ENCODE measurements around the gene NGF. TPM values are rescaled to one million over a fixed set of nuclear protein-coding genes. Genes with fewer than 3 reads are reported as not detected.
"Not testable (repeated sequence)": the region's sequence is repeated elsewhere in the genome, so short reads cannot be mapped to it uniquely, and the experiment has no call there.

The NGF gene
- total and polyA plus RNA-seq, 3 donors from 2014 or later: 0.63 to 3.3 (median 1.4) TPM

DNA sequence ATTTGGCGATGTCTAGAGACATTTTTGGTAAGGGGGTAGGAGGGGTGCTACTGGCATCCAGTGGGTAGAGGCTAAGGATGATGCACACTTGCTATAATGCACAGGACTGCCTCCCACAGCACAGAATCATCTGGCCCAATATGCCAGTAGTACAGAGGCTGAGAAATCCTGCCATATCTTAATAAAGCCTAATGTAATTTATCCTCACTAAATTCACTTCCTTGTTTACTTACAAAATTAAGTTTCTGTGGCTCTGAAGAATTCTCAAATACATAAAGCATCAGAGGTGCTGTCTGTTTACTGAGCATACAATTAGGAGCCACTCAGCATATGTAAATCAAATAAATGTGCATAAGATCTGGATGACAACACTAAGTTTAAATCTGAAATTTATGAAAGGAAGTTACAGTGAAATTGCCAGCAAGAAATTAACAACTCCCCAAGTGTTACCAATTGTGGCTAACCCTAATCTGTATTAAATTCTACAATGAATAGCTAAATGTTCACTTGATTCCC is 26.5 kb downstream of the NGF start:
- TF ChIP-seq, protein P1, sequence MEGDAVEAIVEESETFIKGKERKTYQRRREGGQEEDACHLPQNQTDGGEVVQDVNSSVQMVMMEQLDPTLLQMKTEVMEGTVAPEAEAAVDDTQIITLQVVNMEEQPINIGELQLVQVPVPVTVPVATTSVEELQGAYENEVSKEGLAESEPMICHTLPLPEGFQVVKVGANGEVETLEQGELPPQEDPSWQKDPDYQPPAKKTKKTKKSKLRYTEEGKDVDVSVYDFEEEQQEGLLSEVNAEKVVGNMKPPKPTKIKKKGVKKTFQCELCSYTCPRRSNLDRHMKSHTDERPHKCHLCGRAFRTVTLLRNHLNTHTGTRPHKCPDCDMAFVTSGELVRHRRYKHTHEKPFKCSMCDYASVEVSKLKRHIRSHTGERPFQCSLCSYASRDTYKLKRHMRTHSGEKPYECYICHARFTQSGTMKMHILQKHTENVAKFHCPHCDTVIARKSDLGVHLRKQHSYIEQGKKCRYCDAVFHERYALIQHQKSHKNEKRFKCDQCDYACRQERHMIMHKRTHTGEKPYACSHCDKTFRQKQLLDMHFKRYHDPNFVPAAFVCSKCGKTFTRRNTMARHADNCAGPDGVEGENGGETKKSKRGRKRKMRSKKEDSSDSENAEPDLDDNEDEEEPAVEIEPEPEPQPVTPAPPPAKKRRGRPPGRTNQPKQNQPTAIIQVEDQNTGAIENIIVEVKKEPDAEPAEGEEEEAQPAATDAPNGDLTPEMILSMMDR (IDR thresholded peaks at IDR 0.05): no peak
- no peak for TF ChIP-seq POLR2A (IDR thresholded peaks at IDR 0.05)
- Histone ChIP-seq H3K4me1 (peaks cover 11% of the 10 kb centered on the region), H3K27me3 (no peaks in the 10 kb centered on the region), H3K4me3 (no peak overlapping the region), H3K27ac (no peak overlapping the region), H3K9me3 (no peaks in the 10 kb centered on the region), H3K36me3 (ENCODE audit: low read depth, missing control alignments) (no peaks in the 10 kb centered on the region)
- 76 to 96% methylated on average over 1 of the region's 1 CpG for WGBS, 2 donors
- no peak for DNase-seq
- intact Hi-C loops (cut with DNase I; ENCODE audit: low total_unique reads): no loop called here

DNA sequence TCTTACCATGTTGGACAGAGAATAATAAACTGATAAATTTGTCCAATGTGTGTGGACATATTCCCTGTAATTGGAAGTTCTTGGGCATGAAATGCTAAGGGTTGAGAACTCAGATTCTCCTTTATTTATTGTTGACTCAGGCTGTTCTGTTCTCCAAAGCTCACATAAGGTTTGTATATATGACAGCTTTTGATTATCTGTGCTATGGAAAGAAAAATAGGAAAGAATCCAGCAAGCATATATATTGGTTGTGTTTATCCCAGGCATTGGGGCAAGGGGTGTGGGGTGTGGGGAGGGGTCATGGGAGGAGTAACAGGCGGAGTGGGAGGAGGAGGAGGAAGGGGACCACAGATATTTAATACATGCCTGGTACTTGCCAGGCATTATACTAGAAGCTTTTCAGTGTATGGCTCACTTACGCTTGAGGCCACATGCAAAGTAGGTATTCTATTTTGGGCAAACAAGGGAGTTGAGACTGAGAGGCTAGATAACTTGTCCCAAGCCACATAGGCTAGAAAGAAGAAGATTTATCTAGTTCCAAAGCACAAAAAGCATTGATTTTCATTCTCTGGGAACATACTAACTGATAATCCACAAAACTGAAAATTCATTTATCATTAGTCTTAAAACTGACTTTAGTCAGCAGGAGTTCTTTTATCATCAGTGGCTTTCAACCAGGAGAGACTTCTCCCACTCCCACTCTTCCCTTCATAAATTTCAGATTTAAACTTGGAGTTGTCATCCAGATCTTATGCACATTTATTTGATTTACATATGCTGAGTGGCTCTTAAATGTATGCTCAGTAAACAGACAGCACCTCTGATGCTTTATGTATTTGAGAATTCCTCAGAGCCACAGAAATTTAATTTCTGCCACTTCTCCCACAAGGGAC is 27.2 kb downstream of the NGF start:
- WGBS, 2 donors: 90 to 94% methylated on average over 2 of the region's 2 CpGs
- Histone ChIP-seq H3K4me3 (no peak overlapping the region), H3K27me3 (no peaks in the 10 kb centered on the region), H3K9me3 (no peaks in the 10 kb centered on the region), H3K36me3 (ENCODE audit: low read depth, missing control alignments) (no peaks in the 10 kb centered on the region), H3K4me1 (peaks cover 11% of the 10 kb centered on the region), H3K27ac (no peak overlapping the region)
- TF ChIP-seq POLR2A (IDR thresholded peaks at IDR 0.05): no peak
- TF ChIP-seq, protein P1 (IDR thresholded peaks at IDR 0.05): no peak
- no peak for DNase-seq
- intact Hi-C loops (cut with DNase I; ENCODE audit: low total_unique reads): no loop called here

DNA sequence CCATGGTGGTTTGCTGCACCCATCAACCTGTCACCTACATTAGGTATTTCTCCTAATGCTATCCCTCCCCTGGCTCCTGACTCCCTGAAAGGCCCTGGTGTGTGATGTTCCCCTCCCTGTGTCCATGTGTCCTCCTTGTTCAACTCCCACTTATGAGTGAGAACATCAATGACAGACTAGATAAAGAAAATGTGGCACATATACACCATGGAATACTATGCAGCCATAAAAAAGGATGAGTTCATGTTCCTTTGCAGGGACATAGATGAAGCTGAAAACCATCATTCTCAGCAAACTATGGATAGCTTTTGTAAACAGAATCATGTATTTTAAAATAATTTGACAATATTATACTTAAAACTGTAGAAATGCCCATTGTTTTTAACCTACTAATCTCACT is 28.5 kb downstream of the NGF start:
- H3K4me3 ChIP-seq; H3K27ac ChIP-seq; DNase-seq; H3K4me1 ChIP-seq; H3K9me3 ChIP-seq; intact Hi-C loops (cut with DNase I; ENCODE audit: low total_unique reads); H3K27me3 ChIP-seq; H3K36me3 ChIP-seq (ENCODE audit: low read depth, missing control alignments): not testable (repeated sequence)

GRCh38 chr1:115308969-115309368 is 29.1 kb downstream of the NGF start:
- DNase-seq: no peak
- no peaks in the 10 kb centered on the region for H3K9me3 ChIP-seq
- H3K27ac ChIP-seq: no peak overlapping the region
- intact Hi-C loops (cut with DNase I; ENCODE audit: low total_unique reads): no loop called here
- peaks cover 1% of the 10 kb centered on the region for H3K4me1 ChIP-seq
- TF ChIP-seq, protein P1 (IDR thresholded peaks at IDR 0.05): no peak
- no peak for TF ChIP-seq POLR2A (IDR thresholded peaks at IDR 0.05)
- WGBS, 2 donors: 85 to 92% methylated on average over 1 of the region's 1 CpG
- H3K36me3 ChIP-seq (ENCODE audit: low read depth, missing control alignments): no peaks in the 10 kb centered on the region
- no peak overlapping the region for H3K4me3 ChIP-seq
- H3K27me3 ChIP-seq: no peaks in the 10 kb centered on the region

DNA sequence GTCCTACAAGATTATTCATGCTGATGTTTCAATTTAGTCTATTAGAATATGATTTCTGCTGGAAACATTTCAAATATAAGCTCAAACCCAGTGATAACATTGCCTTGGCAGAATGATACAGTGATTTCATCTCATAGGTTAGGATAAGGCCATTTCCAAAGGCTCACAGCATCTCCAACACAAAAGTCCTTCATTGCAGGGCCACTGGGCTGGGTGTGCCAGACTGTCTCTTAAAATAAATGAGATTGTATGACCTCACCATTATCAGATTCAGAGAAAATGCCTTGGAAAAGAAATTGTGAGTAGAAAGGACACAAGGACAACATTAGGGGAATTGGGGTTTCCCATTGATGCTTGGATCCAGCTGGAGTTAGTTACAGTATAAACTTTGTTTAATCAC is 30.4 kb downstream of the NGF start:
- Histone ChIP-seq H3K27me3 (no peaks in the 10 kb centered on the region), H3K9me3 (no peaks in the 10 kb centered on the region), H3K4me1 (no peaks in the 10 kb centered on the region), H3K4me3 (no peak overlapping the region), H3K36me3 (ENCODE audit: low read depth, missing control alignments) (no peaks in the 10 kb centered on the region), H3K27ac (no peak overlapping the region)
- intact Hi-C loops (cut with DNase I; ENCODE audit: low total_unique reads): no loop called here
- TF ChIP-seq, protein P1 (IDR thresholded peaks at IDR 0.05): no peak
- no peak for TF ChIP-seq POLR2A (IDR thresholded peaks at IDR 0.05)
- DNase-seq: no peak

Measured in testis (tissue), 3 donors.